GM18499 (cell line): Measurements from ENCODE around the gene SYMPK.
"Not testable (repeated sequence)": the region's sequence is repeated elsewhere in the genome, so short reads cannot be mapped to it uniquely, and the experiment has no call there.

Source experiments
- ATAC-seq: cut with Tn5 transposase; IDR thresholded peaks from one replicate; pipeline ENCODE4 v1.9.1; 2021; ENCODE audit warnings: moderate number of reproducible peaks; ENCODE audit not compliant: insufficient read depth, unreplicated experiment

Gene SYMPK

GRCh38 chr19:45862564-45863334, at the start of gene SYMPK:
Gene SYMPK, minus strand, starts transcription at chr19:45863147. Its CDS starts 8,652 bp downstream, at chr19:45854495.
- peak; percentile 79 for ATAC-seq

DNA sequence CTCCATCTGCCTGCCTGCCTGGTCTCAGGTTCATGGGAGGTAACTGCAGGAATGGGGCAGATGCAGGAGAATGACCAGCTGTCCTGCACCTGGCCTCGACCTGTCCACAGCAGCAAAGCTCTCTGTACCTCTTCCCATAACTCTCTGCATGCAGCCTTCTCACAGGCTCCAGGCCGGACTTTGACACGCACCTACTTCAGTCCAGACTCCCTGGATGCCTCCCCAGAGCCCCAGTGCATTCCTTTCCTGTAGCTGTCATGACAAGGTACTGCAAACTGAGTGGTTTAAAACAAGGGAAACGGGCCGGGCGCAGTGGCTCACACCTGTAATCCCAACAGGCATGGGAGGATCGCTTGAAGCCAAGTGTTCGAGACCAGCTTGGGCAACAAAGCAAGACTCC, 48.3 kb upstream of the SYMPK start:
- no peak for ATAC-seq

- no peak for ATAC-seq
Measured at GRCh38 chr19:45908956-45909355, 46.0 kb upstream of the SYMPK start.

DNA sequence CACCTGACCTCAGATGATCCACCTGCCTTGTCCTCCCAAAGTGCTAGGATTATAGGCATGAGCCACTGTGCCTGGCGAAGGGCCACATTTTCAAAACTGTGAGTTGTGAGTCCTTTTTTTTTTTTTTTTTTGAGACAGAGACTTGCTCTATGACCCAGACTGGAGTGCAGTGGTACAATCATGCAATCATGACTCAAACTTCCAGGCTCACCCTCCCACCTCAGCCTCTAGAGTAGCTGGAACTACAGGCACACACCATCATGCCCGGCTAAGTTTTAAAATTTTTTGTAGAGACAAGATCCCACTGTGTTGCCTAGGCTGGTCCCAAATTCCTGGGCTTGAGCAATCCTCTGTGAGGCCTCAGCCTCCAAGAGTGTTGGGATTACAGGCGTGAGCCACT, 43.3 kb upstream of the SYMPK start:
- ATAC-seq: no peak

DNA sequence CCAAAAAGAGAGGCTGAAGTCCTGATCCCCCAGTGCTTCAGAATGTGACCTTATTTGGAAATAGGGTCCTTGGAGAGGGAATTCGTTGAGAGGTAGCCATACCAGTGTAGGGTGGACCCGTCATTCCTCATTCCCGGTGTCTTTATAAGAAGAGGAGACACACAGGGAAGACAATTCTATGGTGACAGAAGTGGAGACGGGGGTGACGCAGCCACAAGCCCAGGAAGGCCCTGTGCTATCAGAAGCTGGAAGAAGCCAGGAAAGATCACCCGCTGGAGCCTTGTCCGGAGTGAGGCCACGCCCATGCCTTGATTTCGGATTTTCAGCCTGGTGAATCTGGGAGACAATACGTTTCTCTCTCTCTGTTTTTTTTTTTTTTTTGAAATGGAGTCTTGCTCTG, 42.1 kb upstream of the SYMPK start:
- no peak for ATAC-seq

DNA sequence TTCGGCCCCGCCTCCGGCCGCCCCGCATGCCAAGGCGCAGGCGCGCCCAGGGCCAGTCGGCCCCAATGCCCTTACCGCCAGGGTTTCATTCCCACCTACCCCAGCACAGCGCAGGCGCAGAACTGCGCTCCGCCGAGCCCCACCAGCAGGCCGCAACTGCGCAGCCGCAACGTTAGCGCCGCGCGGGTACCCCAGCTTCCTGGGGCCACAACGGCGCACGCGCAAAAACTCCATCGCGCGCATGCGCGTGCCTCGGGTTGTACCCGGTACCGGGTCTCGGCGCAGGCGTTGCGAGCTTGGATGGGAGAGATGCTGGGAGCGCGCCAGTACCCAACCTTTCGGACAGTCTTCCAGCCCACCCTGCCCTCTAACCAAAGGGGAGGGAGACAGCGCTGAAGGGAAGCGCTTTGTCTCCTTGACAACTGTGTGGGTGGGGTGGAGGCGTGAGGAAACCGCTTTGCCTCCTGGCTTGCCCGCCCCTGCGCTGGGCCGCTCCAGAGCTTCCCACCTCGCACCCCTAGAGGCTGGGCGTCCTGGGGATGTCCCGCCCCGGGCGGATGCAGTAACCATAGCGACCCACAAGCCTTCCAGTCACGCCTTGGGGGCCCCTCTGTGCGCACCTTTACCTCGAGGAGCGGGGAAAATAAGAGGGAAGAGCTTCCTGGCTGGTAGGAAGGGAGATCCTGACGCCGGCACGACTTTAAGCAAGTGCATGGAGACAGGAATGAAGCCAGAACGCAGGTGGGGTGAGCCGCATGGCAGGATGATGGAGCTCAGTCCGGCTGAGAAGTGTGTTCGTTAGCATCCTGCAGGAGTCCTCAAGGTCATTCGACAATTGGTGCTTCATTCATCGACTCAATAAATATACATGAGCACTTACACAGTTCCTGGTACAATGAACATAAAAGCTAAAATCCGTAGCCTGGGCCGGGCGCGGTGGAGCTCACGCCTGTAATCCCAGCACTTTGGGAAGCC, 40.0 kb upstream of the SYMPK start:
- ATAC-seq: peak; percentile 77

DNA sequence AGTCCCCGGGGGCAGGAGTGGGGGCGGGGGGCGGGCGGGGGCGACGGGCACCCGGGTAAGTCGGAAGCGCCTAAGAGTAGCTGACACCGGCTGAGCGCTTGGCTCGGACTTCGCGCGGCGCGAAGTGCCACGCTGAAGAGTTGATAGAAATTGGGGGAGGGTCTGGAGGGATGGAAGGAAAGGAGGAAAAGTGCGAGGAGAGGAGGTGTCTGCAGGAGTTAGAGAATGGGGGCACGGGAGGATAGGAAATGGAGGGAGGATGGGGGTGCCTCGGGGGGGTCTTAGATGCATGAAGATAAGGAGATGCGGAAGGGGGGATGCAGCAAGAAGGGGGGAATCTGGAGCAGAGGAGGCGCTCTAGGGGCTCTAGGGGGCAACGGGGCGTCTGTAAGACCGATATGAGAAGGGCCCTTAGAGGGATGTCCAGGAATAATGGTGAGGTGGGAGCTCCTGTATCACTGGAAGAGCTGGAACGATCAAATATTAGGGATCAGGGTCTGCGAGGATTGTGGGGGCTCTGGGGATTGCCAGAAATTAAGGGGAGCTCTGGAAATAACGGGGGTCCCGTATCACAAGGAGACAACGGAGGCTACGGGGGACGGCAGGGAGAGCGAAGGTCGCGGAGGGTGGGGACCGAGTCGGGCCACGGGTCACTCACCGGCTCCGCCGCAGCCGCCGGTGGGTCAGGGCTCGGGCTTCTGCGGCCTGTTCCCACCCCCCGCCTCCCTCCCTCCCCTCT, 39.1 kb upstream of the SYMPK start, which contains the start of gene MYPOP:
Gene MYPOP, minus strand, starts transcription at position 702 of the 739 bp plus-strand sequence. CDS start 840 bp downstream, outside the sequence.
- no peak for ATAC-seq

DNA sequence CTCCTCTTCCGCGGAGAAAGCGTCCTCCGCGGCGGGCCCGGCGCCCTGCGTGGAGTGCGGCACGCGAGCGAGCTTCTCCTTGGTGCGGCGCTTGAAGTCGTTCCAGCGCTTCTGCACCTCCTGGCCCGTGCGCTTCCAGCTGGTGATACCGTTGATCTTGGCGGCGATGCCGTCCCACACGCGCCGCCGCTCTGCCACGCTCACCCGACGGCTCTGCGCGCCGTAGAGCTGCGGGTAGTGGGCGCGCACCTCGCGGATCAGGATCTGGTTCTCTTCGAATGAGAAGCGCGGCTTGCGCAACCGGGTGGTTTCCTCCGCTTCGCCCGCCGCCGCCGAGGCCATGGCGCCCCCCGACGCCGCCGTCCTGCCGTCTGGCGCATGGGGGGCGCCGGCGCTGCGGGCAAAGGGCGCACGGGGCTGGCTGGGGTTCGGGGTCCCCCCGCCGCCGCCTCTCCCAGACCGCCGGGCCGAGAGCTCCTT, 38.5 kb upstream of the SYMPK start:
- no peak for ATAC-seq

DNA sequence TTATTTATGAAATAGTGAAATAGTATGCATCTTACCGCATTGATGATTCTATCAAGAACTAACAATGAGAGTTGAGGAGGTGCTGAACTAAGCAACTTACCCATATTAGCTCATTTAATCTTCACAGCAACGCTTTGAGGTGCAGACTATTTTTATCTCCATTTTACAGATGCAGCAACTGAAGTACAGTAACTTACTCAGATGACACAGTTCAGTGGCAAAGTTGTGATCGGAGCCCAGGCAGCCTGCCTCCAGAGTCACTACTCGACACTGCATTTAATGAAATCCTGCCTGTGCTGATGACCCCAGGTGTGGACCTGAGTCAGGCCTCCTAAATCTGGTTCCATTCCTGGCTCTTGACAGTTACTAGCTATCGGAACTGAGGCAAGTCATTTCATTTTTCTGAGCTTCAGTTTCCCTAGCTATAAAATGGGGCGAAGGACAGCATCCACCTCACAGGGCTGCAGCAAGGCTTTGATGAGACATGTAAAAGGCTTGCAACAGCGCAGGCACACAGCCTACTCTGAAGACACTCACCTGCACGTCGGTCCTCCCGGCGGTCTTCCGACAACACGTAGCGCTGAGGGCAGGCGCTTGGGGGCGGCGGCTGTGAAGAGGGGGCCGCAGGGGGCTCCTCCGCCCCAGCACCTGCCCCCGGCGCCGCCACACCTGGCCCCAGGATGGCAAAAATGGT, 37.9 kb upstream of the SYMPK start:
- ATAC-seq: no peak

- no peak for ATAC-seq
Measured at GRCh38 chr19:45899919-45900589, 37.1 kb upstream of the SYMPK start.

DNA sequence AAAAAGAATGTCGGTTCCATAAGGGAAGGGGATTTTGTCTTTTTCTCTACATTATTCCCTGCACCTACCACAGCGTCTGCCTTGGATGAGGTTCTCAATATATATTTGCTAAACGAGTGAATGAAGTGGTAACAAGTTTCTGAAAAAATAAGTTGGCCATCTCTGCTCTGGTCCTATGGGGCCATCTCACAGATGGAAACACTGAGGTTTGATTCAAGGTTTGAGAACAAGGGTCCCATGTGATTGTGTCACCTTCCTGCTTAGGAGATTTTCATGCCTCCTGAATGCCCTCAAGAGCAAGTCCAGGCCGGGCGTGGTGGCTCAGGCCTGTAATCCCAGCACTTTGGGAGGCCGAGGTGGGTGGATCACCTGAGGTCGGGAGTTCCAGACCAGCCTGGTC, 36.3 kb upstream of the SYMPK start:
- no peak for ATAC-seq

DNA sequence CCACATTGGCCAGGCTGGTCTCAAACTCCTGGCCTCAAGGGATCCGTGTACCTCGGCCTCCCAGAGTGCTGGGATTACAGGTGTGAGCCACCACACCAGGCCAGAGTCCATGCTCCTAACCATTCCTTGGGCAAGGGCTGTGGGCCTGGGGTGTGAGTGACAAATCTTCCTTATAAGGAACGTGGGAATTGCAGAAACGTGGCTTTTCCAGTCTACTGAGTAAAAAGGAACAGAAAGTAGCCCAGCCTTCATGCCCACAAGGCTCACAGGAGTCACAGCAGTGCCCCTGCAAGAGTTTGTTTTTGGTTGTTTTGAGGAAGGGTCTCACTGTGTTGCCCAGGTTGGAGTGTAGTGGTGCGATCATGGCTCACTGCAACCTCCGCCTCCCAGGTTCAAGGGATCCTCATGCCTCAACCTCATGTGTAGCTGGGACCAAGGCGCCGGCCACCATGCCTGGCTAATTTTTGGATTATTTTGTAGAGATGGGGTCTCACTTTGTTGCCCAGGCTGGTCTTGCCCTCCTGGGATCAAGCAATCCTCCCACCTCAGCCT, 34.4 kb upstream of the SYMPK start:
- ATAC-seq: no peak

DNA sequence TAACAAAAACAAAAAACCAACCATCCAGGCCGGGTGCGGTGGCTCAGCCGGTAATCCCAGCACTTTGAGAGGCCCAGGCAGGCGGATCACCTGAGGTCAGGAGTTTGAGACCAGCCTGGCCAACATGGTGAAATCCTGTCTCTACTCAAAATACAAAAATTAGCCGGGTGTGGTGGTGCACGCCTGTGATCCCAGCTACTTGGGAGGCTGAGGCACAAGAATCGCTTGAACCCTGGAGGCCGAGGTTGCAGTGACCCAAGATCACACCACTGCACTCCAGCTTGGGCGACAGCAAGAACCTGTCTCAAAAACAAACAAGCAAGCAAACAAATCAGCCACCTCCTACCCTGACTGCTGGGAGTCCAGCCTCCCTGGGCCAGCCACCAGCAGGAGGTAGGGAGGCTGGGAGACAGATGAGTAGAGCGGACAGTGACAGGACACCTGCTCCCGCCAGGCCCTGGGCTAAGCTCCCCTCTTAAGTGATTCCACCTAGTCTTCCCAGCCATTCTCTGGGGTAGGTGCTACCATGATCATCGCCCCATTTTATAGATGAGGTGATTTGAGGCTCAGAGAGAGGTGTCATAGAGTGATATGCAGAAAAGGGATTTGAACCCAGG, 33.1 kb upstream of the SYMPK start:
- ATAC-seq: not testable (repeated sequence)

GRCh38 chr19:45895519-45895972, 32.6 kb upstream of the SYMPK start:
- ATAC-seq: no peak

DNA sequence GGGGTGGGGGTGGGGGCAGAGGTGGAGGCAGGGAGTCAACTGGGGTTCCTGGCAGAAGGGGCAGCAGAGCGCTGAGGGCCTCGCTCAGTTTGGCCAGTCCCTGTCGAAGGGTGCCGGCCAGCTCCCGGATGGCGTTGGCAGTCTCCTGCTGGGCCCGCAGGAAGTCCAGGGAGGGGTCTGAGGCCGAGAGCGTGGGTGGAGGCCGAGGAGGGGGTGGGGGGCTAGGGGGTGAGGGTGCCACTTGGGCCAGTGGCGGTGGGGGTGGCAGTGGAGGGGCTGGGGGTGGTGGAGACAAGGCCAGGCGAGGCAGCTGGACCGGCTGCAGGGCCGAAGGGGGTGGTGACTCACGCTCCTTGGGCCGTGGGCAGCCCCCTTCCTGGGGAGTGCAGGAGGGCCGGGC, 27.9 kb upstream of the SYMPK start:
- no peak for ATAC-seq

- ATAC-seq: no peak
Measured at GRCh38 chr19:45889210-45889885, 26.4 kb upstream of the SYMPK start.

- no peak for ATAC-seq
Measured at GRCh38 chr19:45887200-45887710, 24.3 kb upstream of the SYMPK start.
